GM21360 (cell line): ENCODE results near the gene KY.

Experiments used
- ATAC-seq: cut with Tn5 transposase; IDR thresholded peaks from one replicate; pipeline ENCODE4 v1.9.1; 2021; ENCODE audit warnings: mild to moderate bottlenecking, moderate library complexity; ENCODE audit not compliant: unreplicated experiment

The KY gene

GRCh38 chr3:134622806-134623365, 27.9 kb downstream of the KY start:
- ATAC-seq, result no peak

- no peak for ATAC-seq
These were observed 29.0 kb downstream of the KY start for GRCh38 chr3:134621854-134622253.

GRCh38 chr3:134620476-134621115, 30.2 kb downstream of the KY start:
- no peak for ATAC-seq

GRCh38 chr3:134619884-134620445, 30.9 kb downstream of the KY start:
- no peak for ATAC-seq

- ATAC-seq, result no peak
These were observed 31.6 kb downstream of the KY start for GRCh38 chr3:134619301-134619615.

GRCh38 chr3:134618478-134619300, 32.1 kb downstream of the KY start:
- ATAC-seq, result no peak

- ATAC-seq, result no peak
These were observed 33.0 kb downstream of the KY start for GRCh38 chr3:134617608-134618477.

- ATAC-seq, result no peak
These were observed 35.1 kb downstream of the KY start for GRCh38 chr3:134615743-134616142.

- no peak for ATAC-seq
These were observed 35.9 kb downstream of the KY start for GRCh38 chr3:134614955-134615354.

GRCh38 chr3:134613006-134613520, 37.8 kb downstream of the KY start:
- no peak for ATAC-seq

GRCh38 chr3:134611516-134611915, 39.3 kb downstream of the KY start:
- ATAC-seq, result no peak

GRCh38 chr3:134610432-134611385, 40.1 kb downstream of the KY start:
- ATAC-seq, result no peak

GRCh38 chr3:134609821-134610431, 40.9 kb downstream of the KY start:
- no peak for ATAC-seq

- no peak for ATAC-seq
These were observed 41.9 kb downstream of the KY start for GRCh38 chr3:134608771-134609435.

GRCh38 chr3:134608023-134608770, 42.6 kb downstream of the KY start:
- ATAC-seq, result no peak

- no peak for ATAC-seq
These were observed 43.5 kb downstream of the KY start for GRCh38 chr3:134607054-134608022.
